Amygdala (tissue), 56 donors: Measurements from ENCODE around the gene MIEF2.
A peak's percentile ranks its signal among the peaks of the same experiment; 100 is the strongest.
"Not testable (repeated sequence)": the region's sequence is repeated elsewhere in the genome, so short reads cannot be mapped to it uniquely, and the experiment has no call there.

Source experiments
- DNase-seq, 56 donors: peaks; one replicate each; lab custom pipeline; 2025; lab: John Stamatoyannopoulos, UW

Gene MIEF2

DNA sequence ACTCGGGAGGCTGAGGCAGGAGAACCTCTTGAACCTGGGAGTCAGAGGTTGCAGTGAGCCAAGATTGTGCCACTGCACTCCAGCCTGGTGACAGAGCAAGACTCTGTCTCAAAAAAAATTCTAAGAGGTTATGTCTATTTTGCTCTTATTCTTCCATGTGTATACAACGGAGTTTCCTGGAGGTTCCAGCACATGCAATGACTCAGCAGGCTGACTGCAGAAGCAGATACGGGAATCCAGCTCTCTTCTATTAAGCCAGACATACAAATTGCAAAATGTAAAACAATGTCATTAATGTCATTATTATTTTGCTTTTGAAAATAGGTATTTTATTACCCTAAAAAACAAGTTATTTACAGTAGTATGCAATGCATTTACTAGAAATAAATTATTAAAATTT, 18.4 kb downstream of the MIEF2 start:
- DNase-seq, result peak in 1 of 56 donors; percentile 7

DNA sequence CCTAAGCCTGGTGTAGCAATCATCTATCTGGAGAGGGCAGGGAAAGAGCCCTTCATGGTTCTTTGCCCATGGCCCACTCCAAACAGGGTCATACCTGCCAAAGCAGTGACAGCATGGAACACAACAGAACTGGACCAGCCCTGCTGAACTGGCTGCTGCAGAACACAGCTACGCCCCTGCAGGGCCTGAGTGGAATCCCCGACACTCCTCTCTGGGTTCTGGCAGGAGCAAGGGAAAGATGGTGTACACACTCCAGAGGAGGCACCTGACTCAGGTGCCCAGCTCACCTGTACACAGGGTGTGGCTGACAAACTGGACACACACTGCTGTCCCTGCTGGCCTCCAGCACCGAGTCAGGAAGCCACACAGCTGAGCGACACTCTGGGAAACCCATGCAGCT, 19.8 kb downstream of the MIEF2 start:
- no peak for DNase-seq

DNA sequence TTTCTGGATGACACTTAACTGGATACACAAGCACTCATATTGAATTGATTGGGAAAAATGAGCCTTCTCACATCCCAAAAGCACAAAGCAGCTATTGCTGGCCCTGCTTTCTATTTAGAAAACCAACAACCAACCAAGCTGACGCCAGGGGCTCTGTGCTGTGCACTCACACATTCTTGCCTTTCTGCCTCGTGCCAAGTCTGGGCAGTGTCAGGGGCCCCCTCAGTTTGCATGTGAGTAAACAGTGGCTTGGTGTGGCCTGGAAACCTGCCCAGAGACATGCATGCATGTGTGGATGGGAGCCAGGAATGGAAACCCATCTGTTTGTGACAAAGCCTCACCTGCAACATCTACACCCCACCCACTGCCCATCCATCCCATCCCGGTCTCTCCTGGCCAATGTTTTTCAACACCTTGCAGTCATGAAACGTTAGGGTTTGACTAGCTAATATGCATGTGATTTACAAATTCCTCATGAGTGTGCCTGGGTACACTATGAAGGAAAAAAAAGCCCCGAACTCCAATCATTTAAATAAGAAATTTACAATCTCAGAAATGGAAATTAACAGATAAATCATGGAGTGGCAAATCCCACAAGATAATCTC, 20.4 kb downstream of the MIEF2 start:
- peak in 4 of 56 donors; percentile 5 to 68 (median 18) for DNase-seq

DNA sequence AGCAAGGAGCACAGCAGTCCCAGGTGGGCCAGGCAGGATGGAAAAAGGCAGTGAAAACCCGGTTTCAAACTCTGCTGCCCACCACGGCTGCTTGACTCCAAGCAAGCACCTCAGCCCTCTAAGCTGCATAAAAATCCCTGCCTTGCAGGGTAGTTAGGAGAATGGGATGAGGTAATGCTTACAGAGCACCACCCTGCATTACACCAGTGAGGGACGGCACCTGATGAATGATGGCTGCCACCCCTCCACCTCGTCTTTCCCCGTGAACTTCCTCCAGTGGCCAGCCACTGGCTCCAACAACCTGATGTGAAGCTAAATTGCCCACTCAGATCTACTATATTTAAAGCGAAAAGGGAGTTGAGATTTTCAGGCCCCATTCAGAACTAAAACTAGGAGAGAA, 21.3 kb downstream of the MIEF2 start:
- DNase-seq, result no peak

- no peak for DNase-seq
These were observed 24.8 kb downstream of the MIEF2 start for GRCh38 chr17:18285296-18285695.

DNA sequence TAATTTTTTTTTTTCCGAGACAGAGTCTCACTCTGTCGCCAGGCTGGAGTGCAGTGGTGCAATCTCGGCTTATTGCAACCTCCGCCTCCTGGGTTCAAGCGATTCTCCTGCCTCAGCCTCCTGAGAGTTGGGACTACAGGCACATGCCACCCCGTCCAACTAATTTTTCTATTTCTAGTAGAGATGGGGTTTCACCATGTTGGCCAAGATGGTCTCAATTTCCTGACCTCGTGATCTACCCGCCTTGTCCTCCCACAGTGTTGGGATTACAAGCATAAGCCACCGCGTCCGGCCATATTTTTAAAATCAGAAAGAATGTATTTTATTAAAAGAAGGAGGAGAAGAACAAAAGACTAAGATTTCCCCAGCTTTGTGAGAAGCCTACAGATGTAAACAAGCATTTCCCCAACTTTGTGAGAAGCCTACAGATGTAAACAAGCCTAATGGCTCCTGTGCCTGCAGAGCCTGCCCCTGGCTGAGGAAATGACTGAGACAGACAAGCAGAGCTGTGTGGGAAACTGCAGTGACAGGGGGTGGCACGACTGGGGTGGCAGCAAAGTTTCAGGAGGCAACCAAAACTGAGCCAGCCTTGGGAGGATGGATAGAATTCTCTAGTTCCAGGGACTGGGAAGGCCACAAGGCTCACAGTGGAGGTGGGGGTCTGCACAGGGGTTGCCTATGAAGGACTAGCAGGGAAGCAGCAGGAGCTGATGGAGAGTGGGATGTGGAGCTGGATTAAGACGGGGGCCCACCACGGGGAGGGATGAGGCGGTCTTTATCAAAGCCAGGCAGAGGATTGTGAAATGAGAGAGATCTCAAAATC, 31.5 kb downstream of the MIEF2 start:
- no peak for DNase-seq

DNA sequence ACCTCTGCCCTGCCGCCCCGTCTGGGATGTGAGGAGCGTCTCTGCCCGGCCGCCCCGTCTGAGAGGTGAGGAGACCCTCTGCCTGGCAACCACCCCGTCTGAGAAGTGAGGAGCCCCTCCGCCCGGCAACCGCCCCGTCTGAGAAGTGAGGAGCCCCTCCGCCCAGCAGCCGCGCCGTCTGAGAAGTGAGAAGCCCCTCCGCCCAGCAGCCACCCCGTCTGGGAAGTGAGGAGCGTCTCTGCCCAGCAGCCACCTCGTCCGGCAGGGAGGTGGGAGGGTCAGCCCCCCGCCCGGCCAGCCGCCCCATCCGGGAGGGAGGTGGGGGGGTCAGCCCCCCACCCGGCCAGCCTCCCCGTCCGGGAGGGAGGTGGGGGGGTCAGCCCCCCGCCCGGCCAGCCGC, 37.6 kb downstream of the MIEF2 start:
- not testable (repeated sequence) for DNase-seq

DNA sequence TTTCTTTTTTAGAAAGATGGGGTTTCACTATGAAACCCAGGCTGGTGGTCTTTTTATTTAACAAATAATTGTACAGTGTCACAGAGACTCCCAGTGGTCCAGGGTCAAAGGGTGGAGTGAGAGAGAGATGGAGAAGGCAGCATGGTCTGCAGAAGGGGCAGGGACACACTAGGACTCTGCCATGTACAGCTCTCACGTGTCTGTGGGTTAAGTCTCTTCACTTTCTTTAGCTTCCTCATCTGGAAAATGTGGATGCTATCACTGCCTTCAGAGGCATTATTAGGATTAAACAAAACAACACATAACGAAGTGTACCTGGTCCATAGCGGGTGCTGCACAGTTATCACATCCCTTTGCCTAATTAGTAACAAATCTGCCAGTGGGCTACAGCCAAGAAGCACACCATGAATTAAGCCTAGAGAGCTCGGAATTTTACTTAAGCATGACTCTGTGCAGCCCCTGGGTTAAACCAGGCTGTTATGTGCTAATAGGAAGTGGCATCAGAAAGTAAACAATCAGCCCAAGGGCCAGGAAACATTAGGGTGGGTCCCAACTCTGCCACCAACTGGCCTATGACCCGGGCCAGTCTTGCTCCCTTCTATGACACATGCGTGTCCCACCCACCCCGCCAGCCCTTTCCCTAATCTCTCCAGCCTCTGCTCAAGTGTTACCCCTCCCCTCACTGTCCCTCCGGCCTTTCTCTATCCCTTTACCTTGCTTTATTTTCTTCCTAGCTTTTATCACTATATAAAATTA, 40.4 kb downstream of the MIEF2 start:
- no peak for DNase-seq

- not testable (repeated sequence) for DNase-seq
These were observed 42.7 kb downstream of the MIEF2 start for GRCh38 chr17:18303206-18303605.

DNA sequence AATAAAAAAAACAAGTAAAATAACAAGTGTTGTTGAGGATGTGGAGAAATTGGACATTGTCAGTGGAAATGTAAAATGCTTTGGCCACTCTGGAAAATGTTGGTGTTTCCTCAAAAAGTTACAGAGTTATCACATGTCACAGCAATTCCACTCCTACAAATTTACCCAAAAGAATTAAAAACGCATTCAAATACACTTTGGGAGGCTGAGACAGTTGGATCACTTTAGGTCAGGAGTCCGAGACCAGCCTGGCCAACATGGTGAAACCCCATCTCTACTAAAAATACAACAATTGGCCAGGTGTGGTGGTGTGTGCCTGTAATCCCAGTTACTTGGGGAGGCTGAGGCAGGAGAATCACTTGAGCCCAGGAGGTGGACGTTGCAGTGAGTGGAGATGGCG, 48.7 kb downstream of the MIEF2 start:
- DNase-seq, result no peak

DNA sequence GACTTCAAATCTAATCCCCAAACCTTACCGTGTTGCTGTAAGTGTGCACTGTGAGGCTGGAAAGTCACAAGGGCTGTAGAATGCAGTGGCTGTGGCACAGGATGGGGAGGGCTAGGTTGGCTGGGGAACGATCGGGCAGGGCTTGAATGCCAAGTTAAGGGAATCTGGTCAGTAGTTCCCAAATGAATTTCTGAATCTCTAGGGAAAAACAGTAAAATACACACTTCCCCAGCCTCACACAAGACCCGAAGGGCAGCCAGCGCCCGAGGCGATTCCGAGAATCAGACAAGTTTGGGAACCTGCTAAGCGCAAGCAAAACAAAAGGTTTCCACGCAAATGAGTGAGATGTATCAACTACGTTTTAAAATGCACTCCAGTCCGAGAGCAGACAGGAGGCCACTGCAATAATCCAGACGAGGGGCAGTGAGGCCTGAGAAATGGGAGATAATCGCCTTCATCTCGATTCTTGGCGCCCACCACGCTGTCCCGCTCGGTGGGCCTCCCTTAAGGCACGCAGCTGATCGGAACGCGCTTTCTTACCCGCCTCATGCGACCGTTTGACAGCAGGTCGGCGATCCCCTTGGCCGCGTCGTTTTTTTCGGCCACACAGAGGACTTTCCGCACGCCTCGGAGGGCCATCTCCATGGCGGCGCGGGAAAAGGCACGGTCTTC, 53.7 kb downstream of the MIEF2 start:
- peak in 4 of 56 donors; percentile 25 to 56 (median 36) for DNase-seq

DNA sequence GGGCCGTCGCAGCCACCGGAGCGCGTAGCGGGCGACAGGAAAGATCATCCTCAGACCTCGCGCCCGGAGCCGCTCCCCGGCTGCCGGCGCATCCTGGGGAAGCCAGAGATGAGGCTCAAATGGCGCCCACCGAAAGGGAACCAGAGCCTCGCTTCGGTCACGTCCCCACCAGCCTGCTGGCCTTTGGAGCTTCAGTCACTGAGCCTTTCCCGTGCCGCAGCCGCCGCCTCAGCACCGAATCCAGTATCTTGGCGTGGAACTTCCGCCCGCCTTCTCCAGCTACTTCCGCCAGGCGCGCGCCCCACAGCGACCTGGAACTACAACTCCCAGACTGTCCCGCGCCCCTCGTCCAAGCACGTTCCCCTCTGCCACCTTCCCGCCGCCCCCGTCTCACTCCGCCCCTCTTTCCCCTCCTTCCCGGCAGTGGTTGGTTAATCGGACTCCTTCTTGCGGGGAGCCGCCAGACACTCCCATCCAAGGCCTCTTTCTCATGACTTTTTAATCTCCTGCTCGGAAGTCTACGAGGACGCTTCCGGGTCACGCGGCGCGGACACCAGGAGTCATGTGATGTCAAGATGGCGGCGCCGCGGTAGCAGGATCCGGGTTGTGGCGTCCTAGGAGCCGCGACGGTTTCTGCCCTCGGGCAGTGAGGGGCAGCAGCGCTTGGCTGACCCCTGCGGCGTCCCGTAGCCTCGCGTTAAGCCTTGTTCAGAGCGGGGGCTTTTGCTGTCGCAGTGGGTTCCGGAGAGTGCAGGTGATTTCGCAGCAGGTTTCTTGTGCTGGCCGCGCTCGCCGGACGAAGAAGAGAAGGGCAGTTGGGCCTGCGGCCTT, 54.5 kb downstream of the MIEF2 start, which contains the start of the genes SMCR8 and TOP3A:
SMCR8 (plus strand) TSS at position 563 of the 831 bp plus-strand sequence. CDS start 497 bp downstream, outside the sequence.
TOP3A (minus strand) TSS at position 264 of the 831 bp plus-strand sequence; CDS start at position 48, 216 bp downstream.
- peak; percentile 84 to 100 (median 96) for DNase-seq

DNA sequence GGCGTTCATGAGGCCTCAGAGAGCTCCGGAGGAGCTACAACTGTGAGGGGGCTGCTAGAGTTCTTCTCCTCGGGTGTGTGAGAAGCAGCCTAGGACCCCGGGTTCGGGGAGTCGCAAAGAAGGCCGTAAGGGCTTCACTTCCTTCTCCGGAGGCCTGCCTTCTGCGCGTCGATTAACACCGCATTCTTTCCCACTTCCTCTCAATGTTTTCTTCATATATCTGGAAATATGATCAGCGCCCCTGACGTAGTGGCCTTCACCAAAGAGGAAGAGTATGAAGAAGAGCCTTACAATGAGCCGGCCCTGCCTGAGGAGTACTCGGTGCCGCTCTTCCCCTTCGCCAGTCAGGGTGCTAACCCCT, 55.1 kb downstream of the MIEF2 start:
- DNase-seq, result peak in 1 of 56 donors; percentile 47

GRCh38 chr17:18315961-18316360, 55.5 kb downstream of the MIEF2 start:
- DNase-seq, result no peak
